HepG2 (cell line): Measurements from ENCODE around the gene FRAS1. TPM values are rescaled to one million over a fixed set of nuclear protein-coding genes. Genes with fewer than 3 reads are reported as not detected.

Source experiments
- ARID2 ChIP-seq: sonication (generic); formaldehyde crosslinking; IDR thresholded peaks from 2 replicates; pipeline ENCODE4 v1.8.1; 2022; ENCODE audit warnings: mild to moderate bottlenecking, missing genetic modification reagents, borderline replicate concordance
- ATAD3A ChIP-seq: sonication (generic); formaldehyde crosslinking; IDR thresholded peaks from 2 replicates; pipeline ENCODE4 v1.4.0; 2020; ENCODE audit warnings: missing genetic modification reagents
- ATRX ChIP-seq: sonication (generic); formaldehyde crosslinking; IDR thresholded peaks from 2 replicates; pipeline ENCODE4 v1.4.0; 2020; ENCODE audit warnings: missing genetic modification reagents, borderline replicate concordance
- CBX2 ChIP-seq, 2 experiments: fragments of 200-600 bp in 1 of 2; sonication (generic); formaldehyde crosslinking in 1 of 2; IDR thresholded peaks; 2 replicates each; pipeline versions ENCODE4 v1.7.0 to v1.8.1; 2018 to 2022; ENCODE audit warnings: low read depth in 2 of 2, low read length in 1 of 2, mild to moderate bottlenecking in 1 of 2, missing genetic modification reagents in 1 of 2
- IKZF1 ChIP-seq: fragments of 450-650 bp; IDR thresholded peaks from 2 replicates; pipeline ENCODE4 v1.7.1; 2016
- SNAPC5 ChIP-seq: sonication (generic); formaldehyde crosslinking; IDR thresholded peaks from 2 replicates; pipeline ENCODE4 v1.8.1; 2023; ENCODE audit warnings: mild to moderate bottlenecking, missing genetic modification reagents, borderline replicate concordance
- WIZ ChIP-seq: sonication (generic); formaldehyde crosslinking; IDR thresholded peaks from 2 replicates; pipeline ENCODE4 v1.5.1; 2020; ENCODE audit warnings: mild to moderate bottlenecking, missing genetic modification reagents
- ZBTB25 ChIP-seq: IDR thresholded peaks from 2 replicates; pipeline ENCODE4 v1.6.1; 2018; ENCODE audit warnings: missing genetic modification reagents
- ZEB1 ChIP-seq: IDR thresholded peaks from 2 replicates; pipeline ENCODE4 v1.6.1; 2012; ENCODE audit warnings: mild to moderate bottlenecking, low read depth, inconsistent platforms; ENCODE audit not compliant: insufficient replicate concordance
- ZNF225 ChIP-seq: sonication (generic); formaldehyde crosslinking; IDR thresholded peaks from 2 replicates; pipeline ENCODE4 v1.4.0; 2020; ENCODE audit warnings: mild to moderate bottlenecking, missing genetic modification reagents
- ZNF460 ChIP-seq: sonication (generic); formaldehyde crosslinking; IDR thresholded peaks from 2 replicates; pipeline ENCODE4 v1.5.1; 2020; ENCODE audit warnings: missing genetic modification reagents, mild to moderate bottlenecking, borderline replicate concordance
- ZNF589 ChIP-seq: sonication (generic); formaldehyde crosslinking; conservative IDR thresholded peaks from 2 replicates; pipeline ENCODE4 v1.8.0; 2022; ENCODE audit warnings: mild to moderate bottlenecking, moderate library complexity, missing genetic modification reagents
- ZSCAN12 ChIP-seq: sonication (generic); formaldehyde crosslinking; IDR thresholded peaks from 2 replicates; pipeline ENCODE4 v1.9.0; 2021; ENCODE audit warnings: mild to moderate bottlenecking, missing genetic modification reagents
- ZZZ3 ChIP-seq: sonication (generic); formaldehyde crosslinking; IDR thresholded peaks from 2 replicates; pipeline ENCODE4 v1.4.0; 2020; ENCODE audit warnings: missing genetic modification reagents, mild to moderate bottlenecking, borderline replicate concordance
- polyA plus RNA-seq, 8 experiments: library from polyadenylated mRNA; depleted of rRNA in 3 of 8; stranded (reverse) in 7 of 8; unstranded in 1 of 8; fragments of >200 nt; fragmentation: Illumina TruSeq in 4 of 8; extraction: Trizol in 4 of 8; gene quantifications; 2 replicates each; pipeline versions ENCODE4 v1.2.1 to v1.2.3, GENCODE V29; 2011 to 2016; ENCODE audit warnings: low read depth in 4 of 8, missing spikeins in 1 of 8, mixed read lengths in 1 of 8; ENCODE audit not compliant: insufficient read depth in 1 of 8
- total RNA-seq, 5 experiments: library from RNA; depleted of rRNA; stranded (reverse); fragments of >200 nt; fragmentation: Illumina TruSeq; extraction: Trizol; gene quantifications; 2 replicates each; pipeline ENCODE4 v1.2.3, GENCODE V29; 2016; ENCODE audit warnings: low read depth in 1 of 5
- TF ChIP-seq, protein P1 (sequence below): sonication (generic); formaldehyde crosslinking; IDR thresholded peaks from 2 replicates; pipeline ENCODE4 v1.4.0; 2020; ENCODE audit warnings: mild to moderate bottlenecking, missing genetic modification reagents, borderline replicate concordance
- TF ChIP-seq, protein P2 (sequence below): sonication (generic); formaldehyde crosslinking; IDR thresholded peaks from 2 replicates; pipeline ENCODE4 v1.9.0; 2021; ENCODE audit warnings: missing genetic modification reagents, borderline replicate concordance
- TF ChIP-seq, protein P3 (sequence below): sonication (generic); formaldehyde crosslinking; IDR thresholded peaks from 2 replicates; pipeline ENCODE4 v1.4.0; 2020; ENCODE audit warnings: mild to moderate bottlenecking, missing genetic modification reagents

The FRAS1 gene
- total and polyA plus RNA-seq, 2 of the 13 experiments (the other 11 are each of a cell fraction or from before 2014, with no cell fraction given), result 22.5 to 31.6 TPM

- TF ChIP-seq, protein P1, sequence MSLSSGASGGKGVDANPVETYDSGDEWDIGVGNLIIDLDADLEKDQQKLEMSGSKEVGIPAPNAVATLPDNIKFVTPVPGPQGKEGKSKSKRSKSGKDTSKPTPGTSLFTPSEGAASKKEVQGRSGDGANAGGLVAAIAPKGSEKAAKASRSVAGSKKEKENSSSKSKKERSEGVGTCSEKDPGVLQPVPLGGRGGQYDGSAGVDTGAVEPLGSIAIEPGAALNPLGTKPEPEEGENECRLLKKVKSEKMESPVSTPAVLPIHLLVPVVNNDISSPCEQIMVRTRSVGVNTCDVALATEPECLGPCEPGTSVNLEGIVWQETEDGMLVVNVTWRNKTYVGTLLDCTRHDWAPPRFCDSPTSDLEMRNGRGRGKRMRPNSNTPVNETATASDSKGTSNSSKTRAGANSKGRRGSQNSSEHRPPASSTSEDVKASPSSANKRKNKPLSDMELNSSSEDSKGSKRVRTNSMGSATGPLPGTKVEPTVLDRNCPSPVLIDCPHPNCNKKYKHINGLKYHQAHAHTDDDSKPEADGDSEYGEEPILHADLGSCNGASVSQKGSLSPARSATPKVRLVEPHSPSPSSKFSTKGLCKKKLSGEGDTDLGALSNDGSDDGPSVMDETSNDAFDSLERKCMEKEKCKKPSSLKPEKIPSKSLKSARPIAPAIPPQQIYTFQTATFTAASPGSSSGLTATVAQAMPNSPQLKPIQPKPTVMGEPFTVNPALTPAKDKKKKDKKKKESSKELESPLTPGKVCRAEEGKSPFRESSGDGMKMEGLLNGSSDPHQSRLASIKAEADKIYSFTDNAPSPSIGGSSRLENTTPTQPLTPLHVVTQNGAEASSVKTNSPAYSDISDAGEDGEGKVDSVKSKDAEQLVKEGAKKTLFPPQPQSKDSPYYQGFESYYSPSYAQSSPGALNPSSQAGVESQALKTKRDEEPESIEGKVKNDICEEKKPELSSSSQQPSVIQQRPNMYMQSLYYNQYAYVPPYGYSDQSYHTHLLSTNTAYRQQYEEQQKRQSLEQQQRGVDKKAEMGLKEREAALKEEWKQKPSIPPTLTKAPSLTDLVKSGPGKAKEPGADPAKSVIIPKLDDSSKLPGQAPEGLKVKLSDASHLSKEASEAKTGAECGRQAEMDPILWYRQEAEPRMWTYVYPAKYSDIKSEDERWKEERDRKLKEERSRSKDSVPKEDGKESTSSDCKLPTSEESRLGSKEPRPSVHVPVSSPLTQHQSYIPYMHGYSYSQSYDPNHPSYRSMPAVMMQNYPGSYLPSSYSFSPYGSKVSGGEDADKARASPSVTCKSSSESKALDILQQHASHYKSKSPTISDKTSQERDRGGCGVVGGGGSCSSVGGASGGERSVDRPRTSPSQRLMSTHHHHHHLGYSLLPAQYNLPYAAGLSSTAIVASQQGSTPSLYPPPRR (CRISPR knock-in tag), result peak; percentile 23; the same call in 1 of the 2 replicates
- TF ChIP-seq ZSCAN12 (CRISPR knock-in tag) (no peak), ZNF460 (CRISPR knock-in tag) (no peak), ZNF589 (CRISPR knock-in tag) (no peak), ARID2 (CRISPR knock-in tag) (no peak), ZEB1 (no peak), ATAD3A (CRISPR knock-in tag) (no peak), SNAPC5 (CRISPR knock-in tag) (no peak), ZBTB25 (CRISPR knock-in tag) (no peak), WIZ (CRISPR knock-in tag) (0 out of 2 replicates have a peak, but pooled peaks have one; percentile 70), ZZZ3 (no peak), CBX2 (IDR thresholded peaks at IDR 0.05; ENCODE audit: low read depth, low read length) (no peak), CBX2 (CRISPR knock-in tag; IDR thresholded peaks at IDR 0.05; ENCODE audit: low read depth) (no peak), ZNF225 (no peak), IKZF1 (no peak), ATRX (CRISPR knock-in tag) (no peak)
- TF ChIP-seq, protein P2, sequence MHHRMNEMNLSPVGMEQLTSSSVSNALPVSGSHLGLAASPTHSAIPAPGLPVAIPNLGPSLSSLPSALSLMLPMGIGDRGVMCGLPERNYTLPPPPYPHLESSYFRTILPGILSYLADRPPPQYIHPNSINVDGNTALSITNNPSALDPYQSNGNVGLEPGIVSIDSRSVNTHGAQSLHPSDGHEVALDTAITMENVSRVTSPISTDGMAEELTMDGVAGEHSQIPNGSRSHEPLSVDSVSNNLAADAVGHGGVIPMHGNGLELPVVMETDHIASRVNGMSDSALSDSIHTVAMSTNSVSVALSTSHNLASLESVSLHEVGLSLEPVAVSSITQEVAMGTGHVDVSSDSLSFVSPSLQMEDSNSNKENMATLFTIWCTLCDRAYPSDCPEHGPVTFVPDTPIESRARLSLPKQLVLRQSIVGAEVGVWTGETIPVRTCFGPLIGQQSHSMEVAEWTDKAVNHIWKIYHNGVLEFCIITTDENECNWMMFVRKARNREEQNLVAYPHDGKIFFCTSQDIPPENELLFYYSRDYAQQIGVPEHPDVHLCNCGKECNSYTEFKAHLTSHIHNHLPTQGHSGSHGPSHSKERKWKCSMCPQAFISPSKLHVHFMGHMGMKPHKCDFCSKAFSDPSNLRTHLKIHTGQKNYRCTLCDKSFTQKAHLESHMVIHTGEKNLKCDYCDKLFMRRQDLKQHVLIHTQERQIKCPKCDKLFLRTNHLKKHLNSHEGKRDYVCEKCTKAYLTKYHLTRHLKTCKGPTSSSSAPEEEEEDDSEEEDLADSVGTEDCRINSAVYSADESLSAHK (CRISPR knock-in tag), result no peak
- TF ChIP-seq, protein P3, sequence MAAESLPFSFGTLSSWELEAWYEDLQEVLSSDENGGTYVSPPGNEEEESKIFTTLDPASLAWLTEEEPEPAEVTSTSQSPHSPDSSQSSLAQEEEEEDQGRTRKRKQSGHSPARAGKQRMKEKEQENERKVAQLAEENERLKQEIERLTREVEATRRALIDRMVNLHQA (CRISPR knock-in tag), result no peak
These were observed 108.6 kb downstream of the FRAS1 start (continued) for GRCh38 chr4:78165758-78166157.
